Activated naive CD8-positive, alpha-beta T cell treated with anti-CD3 and anti-CD28 coated beads, Interleukin-2, amount 10 ng/mL, durations not matched to agents 7 days and 5 days (primary cell): Measurements from ENCODE around the gene COL8A1. TPM values are rescaled to one million over a fixed set of nuclear protein-coding genes. Genes with fewer than 3 reads are reported as not detected.
A peak's percentile ranks its signal among the peaks of the same experiment; 100 is the strongest.

Experiments used
- ATAC-seq: fragments of 150-1000 bp; cut with Tn5 transposase; one replicate; pipeline ENCODE4 v1.10.0; 2021; ENCODE audit warnings: low read depth, moderate library complexity
- POLR2A ChIA-PET: fragments of 350-600 bp; sonication (Branson Sonifier 250); formaldehyde crosslinking; loops from one replicate; lab custom pipeline; 2021; ENCODE audit warnings: antibody characterized with exemption; lab: Charles Lee
- DNase-seq: peaks from one replicate; pipeline ENCODE4 v3.0.0; 2021
- H3K27ac Mint-ChIP-seq: one replicate; pipeline ENCODE4 v1.8.0; 2022; ENCODE audit warnings: mild to moderate bottlenecking, mixed read lengths
- H3K27me3 Mint-ChIP-seq: one replicate; pipeline ENCODE4 v1.8.0; 2022; ENCODE audit warnings: mild to moderate bottlenecking, moderate library complexity, mixed read lengths
- H3K36me3 Mint-ChIP-seq: one replicate; pipeline ENCODE4 v1.8.0; 2021; ENCODE audit warnings: mild to moderate bottlenecking, mixed read lengths
- H3K4me1 Mint-ChIP-seq: one replicate; pipeline ENCODE4 v1.8.0; 2021; ENCODE audit warnings: mixed read lengths
- H3K4me3 Mint-ChIP-seq: one replicate; pipeline ENCODE4 v1.8.0; 2022; ENCODE audit warnings: mild to moderate bottlenecking, moderate library complexity, mixed read lengths
- H3K9me3 Mint-ChIP-seq: one replicate; pipeline ENCODE4 v1.8.0; 2021; ENCODE audit warnings: mixed read lengths
- total RNA-seq, 2 experiments: library from RNA; stranded (reverse); gene quantifications; one replicate each; pipeline ENCODE4 v1.2.3, GENCODE V29; 2021

Gene COL8A1
- total RNA-seq, 2 experiments from 2014 or later = not detected

- Mint-ChIP-seq H3K9me3 (no peaks in the 10 kb centered on the region), H3K4me1 (no peaks in the 10 kb centered on the region), H3K27me3 (peaks cover 2% of the 10 kb centered on the region), H3K36me3 (no peaks in the 10 kb centered on the region), H3K27ac (no peak overlapping the region), H3K4me3 (no peak overlapping the region)
- DNase-seq (no peak), ATAC-seq (no peak)
- POLR2A ChIA-PET = no interaction called here
These were observed 130.6 kb downstream of the COL8A1 start for GRCh38 chr3:99768808-99769501.

DNA sequence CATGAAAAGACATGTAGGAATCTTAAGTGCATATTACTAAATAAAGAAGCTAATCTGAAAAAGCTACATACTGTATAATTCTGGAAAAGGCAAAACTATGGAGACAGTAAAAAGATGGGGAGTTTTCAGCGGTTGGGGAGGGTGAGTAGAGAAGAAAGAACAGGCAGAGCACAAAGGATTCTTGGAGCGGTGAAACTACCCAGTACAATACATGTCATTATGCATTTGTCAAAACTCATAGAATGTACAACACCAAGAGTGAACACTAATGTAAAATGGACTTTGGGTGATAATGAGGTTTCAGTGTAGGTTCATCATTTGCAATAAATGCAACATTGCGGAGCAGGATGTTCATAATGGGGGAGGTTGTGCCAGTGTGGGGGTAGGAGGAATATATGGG, 133.8 kb downstream of the COL8A1 start:
- no peak overlapping the region for H3K4me3 Mint-ChIP-seq
- DNase-seq (no peak), ATAC-seq (no peak)
- H3K4me1 Mint-ChIP-seq = no peaks in the 10 kb centered on the region
- no peaks in the 10 kb centered on the region for H3K36me3 Mint-ChIP-seq
- H3K27ac Mint-ChIP-seq = no peak overlapping the region
- POLR2A ChIA-PET = no interaction called here
- H3K9me3 Mint-ChIP-seq = no peaks in the 10 kb centered on the region
- H3K27me3 Mint-ChIP-seq = peaks cover 2% of the 10 kb centered on the region

DNA sequence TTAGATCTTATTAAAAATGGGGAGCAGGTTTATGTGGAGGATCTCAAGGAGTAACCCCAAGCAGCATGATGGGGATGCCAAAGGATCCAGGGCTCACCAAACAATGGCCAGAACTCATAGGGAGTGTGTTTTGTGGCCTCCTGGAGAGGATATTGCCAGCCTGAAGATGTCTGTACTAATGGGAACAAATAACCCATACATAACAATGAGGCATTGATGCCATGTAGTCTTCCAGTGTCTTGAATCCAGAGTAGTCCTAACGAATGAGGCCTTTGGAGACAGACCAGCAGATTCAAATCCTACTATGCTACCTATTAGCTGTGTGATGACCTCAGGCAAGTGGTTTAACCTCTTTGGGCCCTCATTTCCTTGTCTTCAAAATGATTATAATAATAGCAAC, 134.3 kb downstream of the COL8A1 start:
- Mint-ChIP-seq H3K4me1 (no peaks in the 10 kb centered on the region), H3K27ac (no peak overlapping the region), H3K36me3 (no peaks in the 10 kb centered on the region), H3K9me3 (no peaks in the 10 kb centered on the region), H3K4me3 (no peak overlapping the region), H3K27me3 (peaks cover 4% of the 10 kb centered on the region)
- POLR2A ChIA-PET = no interaction called here
- no peak for ATAC-seq
- DNase-seq = no peak

DNA sequence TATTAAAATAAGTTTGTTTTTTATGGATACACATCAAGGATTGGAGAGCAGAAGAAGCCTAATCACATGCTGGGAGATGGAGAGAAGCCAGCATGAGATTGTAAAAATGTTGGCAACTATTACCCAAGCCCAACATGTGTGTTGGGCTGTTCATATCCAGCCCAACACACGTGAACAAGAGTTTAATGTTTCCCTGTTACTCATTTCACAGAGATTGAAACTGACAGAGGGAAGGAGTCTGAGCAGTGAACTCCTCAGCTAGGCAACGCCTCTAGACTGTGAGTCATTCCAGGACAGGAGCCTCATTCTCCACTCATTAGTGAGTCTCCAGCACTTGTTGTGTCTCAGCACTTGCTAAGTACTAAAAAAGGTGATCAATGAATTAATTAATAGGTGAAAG, 136.1 kb downstream of the COL8A1 start:
- Mint-ChIP-seq H3K9me3 (no peaks in the 10 kb centered on the region), H3K4me1 (no peaks in the 10 kb centered on the region), H3K36me3 (no peaks in the 10 kb centered on the region), H3K27me3 (peaks cover 18% of the 10 kb centered on the region), H3K4me3 (no peak overlapping the region), H3K27ac (no peak overlapping the region)
- DNase-seq (no peak), ATAC-seq (no peak)
- POLR2A ChIA-PET = no interaction called here

DNA sequence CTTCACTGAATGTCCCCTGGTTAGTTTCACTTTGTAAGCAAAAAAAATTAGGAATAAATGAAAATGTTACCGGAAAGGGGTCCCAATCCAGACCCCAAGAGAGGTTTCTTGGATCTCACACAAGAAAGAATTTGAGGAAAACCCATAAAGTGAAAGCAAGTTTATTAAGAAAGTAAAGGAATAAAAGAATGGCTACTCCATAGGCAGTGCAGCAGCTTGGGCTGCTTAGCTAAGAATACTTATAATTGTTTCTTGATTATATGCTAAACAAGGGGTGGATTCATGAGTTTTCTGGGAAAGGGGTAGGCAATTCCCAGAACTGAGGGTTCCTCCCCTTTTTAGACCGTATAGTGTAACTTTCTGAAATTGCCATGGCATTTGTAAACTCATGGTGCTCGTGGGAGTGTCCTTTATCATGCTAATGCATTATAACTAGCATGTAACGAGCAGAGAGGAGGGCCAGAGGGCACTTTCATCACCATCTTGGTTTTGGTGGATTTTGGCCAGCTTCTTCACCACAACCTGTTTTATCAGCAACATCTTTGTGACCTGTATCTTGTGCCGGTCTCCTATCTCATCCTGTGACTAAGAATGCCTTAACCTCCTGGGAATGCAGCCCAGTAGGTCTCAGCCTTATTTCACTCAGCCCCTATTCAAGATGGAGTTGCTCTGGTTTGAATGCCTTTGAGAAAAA, 138.3 kb downstream of the COL8A1 start:
- DNase-seq (no peak), ATAC-seq (no peak)
- Mint-ChIP-seq H3K27ac (no peak overlapping the region), H3K9me3 (no peaks in the 10 kb centered on the region), H3K4me3 (no peak overlapping the region), H3K36me3 (no peaks in the 10 kb centered on the region), H3K27me3 (peaks cover 25% of the 10 kb centered on the region), H3K4me1 (peaks cover 3% of the 10 kb centered on the region)
- POLR2A ChIA-PET = interaction anchor here (0.6 kb wide), 1 partner anchor 17 kb away, joined by 4 read pairs; no protein-coding TSS in a partner anchor

DNA sequence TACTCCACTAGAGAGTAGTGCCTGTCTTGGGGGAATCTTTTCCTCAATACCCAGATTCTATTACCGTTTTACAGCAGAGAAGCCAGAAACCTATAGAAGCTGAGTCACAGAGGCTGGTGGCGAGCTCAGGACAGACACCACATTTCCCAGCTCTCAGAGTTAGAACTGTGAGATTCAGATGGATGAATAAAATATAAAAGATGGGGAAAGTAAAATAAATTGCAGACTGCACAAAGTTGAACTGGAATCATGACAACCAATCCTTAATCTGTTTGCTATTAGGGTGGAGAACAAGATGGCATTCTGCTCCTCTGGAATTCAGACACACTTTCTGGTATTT, 138.8 kb downstream of the COL8A1 start:
- POLR2A ChIA-PET = no interaction called here
- Mint-ChIP-seq H3K27me3 (peaks cover 27% of the 10 kb centered on the region), H3K9me3 (no peaks in the 10 kb centered on the region), H3K4me1 (peaks cover 3% of the 10 kb centered on the region), H3K27ac (no peak overlapping the region), H3K4me3 (no peak overlapping the region), H3K36me3 (no peaks in the 10 kb centered on the region)
- no peak for DNase-seq
- no peak for ATAC-seq

DNA sequence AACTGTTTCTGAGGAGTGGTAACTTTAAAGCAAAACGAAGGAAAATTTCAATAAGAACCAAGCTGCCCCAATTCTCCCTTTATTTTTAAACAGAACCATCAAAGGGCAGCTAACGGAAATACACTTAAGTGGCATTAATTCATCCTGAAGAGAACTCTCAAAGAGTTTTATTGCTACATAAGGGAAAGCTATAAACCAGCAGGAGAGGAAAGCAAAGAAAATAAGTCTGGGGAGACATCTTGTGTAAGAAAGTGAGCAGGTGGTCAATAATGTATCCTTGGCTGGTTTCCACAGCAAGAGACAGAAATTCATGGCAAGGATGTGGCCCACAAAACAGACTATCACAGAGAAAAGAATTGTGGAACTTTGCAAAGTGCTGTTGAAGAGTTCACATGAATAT, 139.3 kb downstream of the COL8A1 start:
- no peak overlapping the region for H3K4me3 Mint-ChIP-seq
- no peaks in the 10 kb centered on the region for H3K36me3 Mint-ChIP-seq
- POLR2A ChIA-PET = no interaction called here
- H3K27ac Mint-ChIP-seq = no peak overlapping the region
- ATAC-seq (no peak), DNase-seq (no peak)
- peaks cover 27% of the 10 kb centered on the region for H3K27me3 Mint-ChIP-seq
- no peaks in the 10 kb centered on the region for H3K9me3 Mint-ChIP-seq
- peaks cover 3% of the 10 kb centered on the region for H3K4me1 Mint-ChIP-seq

DNA sequence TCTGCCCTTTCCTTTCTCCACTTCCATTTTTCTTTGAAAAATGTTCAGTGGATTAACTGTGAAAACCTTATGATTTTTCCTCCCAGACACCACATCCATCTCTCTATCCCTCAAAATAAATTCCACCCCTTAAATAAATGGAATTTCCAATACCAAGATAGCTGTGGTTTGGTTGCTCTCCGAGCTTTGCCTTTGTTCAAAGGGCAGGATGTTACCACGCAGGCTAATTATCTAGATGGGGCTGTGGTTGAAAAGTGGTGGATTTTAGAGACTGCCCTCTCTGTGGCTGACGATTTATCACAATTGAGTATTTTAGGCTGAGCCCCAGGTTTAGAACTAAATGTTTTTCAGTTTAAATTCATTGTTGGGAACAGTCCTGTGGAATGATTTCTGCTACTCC, 142.4 kb downstream of the COL8A1 start:
- Mint-ChIP-seq H3K27me3 (peaks cover 41% of the 10 kb centered on the region), H3K4me3 (no peak overlapping the region), H3K27ac (no peak overlapping the region), H3K36me3 (no peaks in the 10 kb centered on the region), H3K9me3 (no peaks in the 10 kb centered on the region), H3K4me1 (peaks cover 3% of the 10 kb centered on the region)
- POLR2A ChIA-PET = no interaction called here
- ATAC-seq = no peak
- DNase-seq = no peak

GRCh38 chr3:99781761-99782160, 143.4 kb downstream of the COL8A1 start:
- H3K4me3 Mint-ChIP-seq = no peak overlapping the region
- POLR2A ChIA-PET = no interaction called here
- H3K27me3 Mint-ChIP-seq = peaks cover 46% of the 10 kb centered on the region

DNA sequence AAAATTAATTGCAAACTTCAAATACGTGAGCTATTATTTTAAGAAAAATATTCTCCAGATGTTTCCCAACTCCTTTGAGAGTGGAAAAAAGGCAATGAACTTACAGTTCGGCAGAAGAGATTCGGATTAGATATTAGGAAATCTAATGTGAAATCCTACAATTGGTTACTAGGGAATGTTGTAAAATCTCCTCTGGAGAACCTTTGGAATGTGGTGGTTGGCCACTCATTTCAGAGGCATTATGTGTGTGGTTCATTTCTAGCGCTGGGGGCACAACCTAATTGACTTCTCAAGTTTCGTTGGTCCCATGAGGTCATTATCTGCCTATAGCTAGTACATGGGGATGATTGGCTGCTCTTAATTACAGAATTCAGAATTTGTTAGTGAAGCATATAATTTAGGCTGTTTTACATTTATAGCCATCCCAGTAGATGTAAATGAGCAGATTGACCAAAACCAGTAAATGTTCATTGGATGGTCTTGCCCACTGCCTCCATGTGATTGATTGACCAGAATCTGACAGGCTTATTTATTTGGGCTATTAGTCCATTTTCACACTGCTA, 144.7 kb downstream of the COL8A1 start:
- Mint-ChIP-seq H3K27me3 (peaks cover 52% of the 10 kb centered on the region), H3K4me3 (no peak overlapping the region), H3K27ac (no peak overlapping the region), H3K9me3 (no peaks in the 10 kb centered on the region), H3K36me3 (no peaks in the 10 kb centered on the region), H3K4me1 (peaks cover 3% of the 10 kb centered on the region)
- DNase-seq (no peak), ATAC-seq (no peak)
- POLR2A ChIA-PET = no interaction called here

More at GRCh38 chr3:99781761-99782160, 143.4 kb downstream of the COL8A1 start:
- ATAC-seq (no peak), DNase-seq (no peak)
- Mint-ChIP-seq H3K27ac (no peak overlapping the region), H3K36me3 (no peaks in the 10 kb centered on the region), H3K9me3 (no peaks in the 10 kb centered on the region), H3K4me1 (peaks cover 3% of the 10 kb centered on the region)

DNA sequence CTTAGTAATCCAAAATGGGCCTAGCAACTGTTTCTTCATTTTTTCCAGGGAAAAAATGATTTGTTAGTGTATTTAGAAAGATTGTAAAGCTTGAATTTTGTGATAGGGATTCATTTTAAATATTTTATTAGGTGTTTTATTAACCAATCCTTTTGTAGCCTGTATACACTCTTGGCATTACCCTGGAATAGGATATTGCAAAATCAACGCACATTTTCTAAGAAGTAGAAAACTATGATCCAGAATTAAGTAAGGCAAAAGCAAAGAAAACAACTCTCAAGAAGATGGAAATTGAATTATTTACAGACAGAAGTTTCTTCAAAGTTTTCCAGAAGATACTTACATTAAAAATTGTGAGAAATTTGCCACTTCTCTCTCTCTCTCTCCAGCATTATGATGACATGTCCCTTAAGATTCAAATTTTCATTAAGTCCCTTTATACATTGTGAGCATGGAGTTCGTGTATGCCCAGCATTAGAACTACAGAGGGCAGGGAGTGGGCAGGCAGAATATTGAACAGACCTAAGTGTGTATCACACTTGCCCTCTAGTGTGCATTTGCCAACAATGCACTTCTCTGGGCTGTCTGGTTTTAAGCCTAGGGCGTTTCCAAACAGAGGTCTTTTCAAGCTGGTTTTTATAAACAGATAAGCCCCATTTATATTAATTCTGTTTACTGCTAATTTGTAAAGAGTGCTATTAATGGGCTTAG, 150.8 kb downstream of the COL8A1 start:
- ATAC-seq (peak; percentile 73), DNase-seq (no peak)
- Mint-ChIP-seq H3K27me3 (peaks cover 40% of the 10 kb centered on the region), H3K36me3 (no peaks in the 10 kb centered on the region), H3K4me3 (no peak overlapping the region), H3K4me1 (no peaks in the 10 kb centered on the region), H3K27ac (no peak overlapping the region), H3K9me3 (no peaks in the 10 kb centered on the region)
- POLR2A ChIA-PET = no interaction called here

DNA sequence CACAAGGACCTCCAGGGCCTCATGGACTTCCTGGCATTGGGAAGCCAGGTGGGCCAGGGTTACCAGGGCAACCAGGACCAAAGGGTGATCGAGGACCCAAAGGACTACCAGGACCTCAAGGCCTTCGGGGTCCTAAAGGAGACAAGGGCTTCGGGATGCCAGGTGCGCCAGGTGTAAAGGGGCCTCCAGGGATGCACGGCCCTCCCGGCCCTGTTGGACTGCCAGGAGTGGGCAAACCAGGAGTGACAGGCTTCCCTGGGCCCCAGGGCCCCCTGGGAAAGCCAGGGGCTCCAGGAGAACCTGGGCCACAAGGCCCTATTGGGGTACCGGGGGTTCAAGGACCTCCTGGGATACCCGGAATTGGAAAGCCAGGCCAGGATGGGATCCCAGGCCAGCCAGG, 156.1 kb downstream of the COL8A1 start:
- Mint-ChIP-seq H3K27me3 (peaks cover 6% of the 10 kb centered on the region), H3K4me3 (no peak overlapping the region), H3K36me3 (no peaks in the 10 kb centered on the region), H3K27ac (no peak overlapping the region), H3K9me3 (no peaks in the 10 kb centered on the region), H3K4me1 (no peaks in the 10 kb centered on the region)
- POLR2A ChIA-PET = no interaction called here
- DNase-seq = no peak
- ATAC-seq = no peak

- Mint-ChIP-seq H3K4me1 (no peaks in the 10 kb centered on the region), H3K27me3 (peaks cover 2% of the 10 kb centered on the region), H3K36me3 (no peaks in the 10 kb centered on the region), H3K9me3 (no peaks in the 10 kb centered on the region), H3K27ac (no peak overlapping the region), H3K4me3 (no peak overlapping the region)
- POLR2A ChIA-PET = no interaction called here
- no peak for DNase-seq
- no peak for ATAC-seq
These were observed 157.2 kb downstream of the COL8A1 start for GRCh38 chr3:99795573-99795972.
